ENCODE results near the gene DHH. TPM values are rescaled to one million over a fixed set of nuclear protein-coding genes. Genes with fewer than 3 reads are reported as not detected.

The DHH gene
- total RNA-seq = under 1 TPM; 0.10 to 0.24 TPM

GRCh38 chr12:49094160-49094974, at the start of gene DHH:
TSS of gene DHH (minus strand) at chr12:49094801. CDS start at chr12:49094512, 289 bp downstream.

DNA sequence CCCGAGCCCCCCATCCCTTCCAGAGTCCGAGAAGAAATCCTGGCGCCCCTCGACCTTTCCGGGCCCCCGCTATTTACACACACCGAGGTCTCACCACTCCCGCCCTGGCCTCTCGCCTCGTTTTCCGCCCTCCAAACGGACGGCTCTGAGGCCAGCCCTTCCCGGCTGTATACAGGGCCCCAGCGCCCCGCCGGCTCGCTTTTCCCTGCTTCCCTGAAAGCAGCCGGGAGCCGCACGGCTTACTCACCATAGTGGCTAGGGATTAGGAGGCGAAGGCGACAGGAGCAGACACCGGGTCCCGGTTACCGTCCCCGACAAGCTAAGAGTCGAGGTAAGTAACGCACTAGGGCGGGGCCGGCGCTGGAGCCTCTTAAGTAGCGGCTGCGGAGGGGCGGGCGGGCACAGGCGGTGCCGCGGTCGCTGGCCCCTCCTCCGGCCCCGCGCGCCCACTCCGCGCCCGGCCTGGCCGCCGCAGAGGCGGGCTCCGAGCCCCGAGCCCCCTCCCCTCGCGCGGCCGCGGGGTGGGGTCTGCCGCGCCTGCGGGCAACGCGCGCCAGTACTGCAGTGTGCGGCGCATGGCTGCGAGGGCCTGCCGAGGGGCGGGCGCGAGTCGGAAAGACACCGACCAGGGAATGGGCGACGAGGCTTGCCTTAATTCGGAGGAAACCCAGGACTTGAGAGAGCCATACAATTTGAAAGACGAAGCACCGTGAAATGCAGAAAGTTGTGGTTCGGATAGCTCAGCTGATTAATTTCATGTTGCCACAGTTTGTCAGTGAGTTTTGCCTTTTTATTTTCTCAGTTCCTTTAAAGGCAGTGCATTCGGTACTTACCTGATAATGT, 36.7 kb upstream of the DHH start, which contains the start of gene TUBA1B:
Gene TUBA1B, minus strand, starts transcription at position 345 of the 843 bp plus-strand sequence. Its CDS starts 95 bp downstream, at position 250.

DNA sequence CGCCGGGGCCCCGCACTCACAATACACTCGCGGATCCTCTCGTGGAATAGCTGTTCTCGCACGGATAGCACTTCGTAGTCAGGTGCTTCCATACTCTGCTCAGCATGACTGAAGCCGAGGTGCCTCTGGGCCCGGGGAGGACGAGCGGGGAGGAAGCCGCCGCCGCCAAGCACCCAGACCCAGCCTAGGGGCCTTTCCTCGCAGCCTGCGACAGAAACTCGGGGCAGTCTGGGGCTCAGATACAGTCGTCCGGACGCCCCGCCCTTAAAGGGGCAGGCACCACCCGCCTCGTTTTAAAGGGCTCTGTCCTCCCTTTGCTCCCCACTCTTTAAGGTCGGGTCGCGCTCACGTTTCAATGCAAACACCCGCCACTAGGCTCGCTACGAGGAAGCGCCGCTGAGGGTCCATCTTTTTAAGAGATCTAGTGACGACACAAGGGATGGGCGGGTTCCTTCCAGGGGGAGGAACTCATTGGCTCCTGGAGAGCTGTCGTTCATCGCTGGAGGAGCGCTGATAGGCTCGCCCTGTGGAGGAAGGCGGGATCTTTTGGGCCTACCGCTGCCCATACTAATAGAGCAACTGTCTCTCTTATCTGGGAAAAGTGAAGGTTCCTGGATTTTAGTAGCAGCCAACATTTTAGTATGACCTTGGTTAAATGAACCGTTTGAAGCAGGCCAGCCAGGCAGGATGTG, 16.0 kb upstream of the DHH start, which contains the start of gene LMBR1L:
Gene LMBR1L, minus strand, starts transcription at position 384 of the 692 bp plus-strand sequence. Its CDS starts 292 bp downstream, at position 92.

GRCh38 chr12:49069507-49070346, 24.9 kb downstream of the DHH start, which contains the start of gene RHEBL1:
TSS of gene RHEBL1 (minus strand) at chr12:49069979. CDS start at chr12:49069785, 194 bp downstream.

DNA sequence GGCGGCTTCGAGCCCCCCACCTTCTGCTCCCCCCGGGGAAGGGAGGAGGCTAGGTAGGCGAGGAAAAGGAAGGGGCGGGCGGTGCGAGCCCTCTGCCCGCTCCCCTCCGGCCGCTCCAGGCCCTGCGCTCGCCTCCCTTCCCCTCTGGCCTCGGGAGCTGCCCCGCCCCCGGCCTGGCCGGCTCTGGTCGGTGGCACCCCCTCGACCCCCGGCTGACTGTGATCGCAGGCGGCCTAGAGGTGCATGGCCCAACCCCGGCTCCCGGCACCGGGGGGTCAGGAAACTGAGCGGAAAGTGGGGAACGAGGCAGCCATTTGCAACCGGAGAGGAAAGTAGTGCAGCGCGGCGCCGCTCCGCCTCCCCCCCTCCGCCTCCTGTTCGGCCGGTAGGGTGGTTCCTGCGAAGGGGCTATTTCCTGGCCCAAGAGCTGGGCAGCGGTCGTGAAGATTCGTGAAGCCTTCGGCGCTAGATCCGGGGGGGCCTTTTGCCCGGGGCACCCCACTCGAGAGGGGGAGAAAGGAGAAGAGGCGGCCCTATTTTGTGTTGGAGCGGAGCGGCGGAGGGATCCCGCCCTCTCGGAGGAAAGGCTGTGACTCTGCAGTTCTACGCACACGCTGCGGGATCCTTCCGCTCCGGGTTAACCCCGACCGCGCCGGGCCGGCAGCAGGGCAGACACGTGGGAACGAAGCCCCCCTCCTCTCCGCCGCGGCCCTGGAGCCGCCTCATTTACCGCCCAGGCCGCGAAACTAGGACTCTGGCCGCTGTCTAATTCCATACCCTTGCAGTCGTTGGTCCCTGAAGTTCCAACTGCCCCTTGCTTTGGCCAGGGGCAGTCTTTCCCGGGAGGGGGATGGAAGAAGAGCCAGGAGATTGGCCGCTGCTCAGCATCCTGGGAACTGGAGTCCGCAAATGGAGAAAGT, 34.1 kb downstream of the DHH start, which contains the start of gene KMT2D:
Gene KMT2D, minus strand, starts transcription at position 558 of the 920 bp plus-strand sequence. CDS start 5,470 bp downstream, outside the sequence.

Other genes with a start within 250 kb of the DHH start
- gene DDX23, start 242.6 kb downstream of the DHH start, total RNA-seq = 100 to 1,000 TPM; 117 to 122 TPM
- 1 to 10 TPM; 1.2 to 1.8 TPM for gene RND1, start 228.9 kb downstream of the DHH start, total RNA-seq
- gene FKBP11, start 169.3 kb downstream of the DHH start, total RNA-seq = 10 to 100 TPM; 46.9 TPM
- gene ARF3, start 137.3 kb downstream of the DHH start, total RNA-seq = 100 to 1,000 TPM; 100 to 101 TPM
- gene WNT10B, start 123.1 kb downstream of the DHH start, total RNA-seq = 1 to 10 TPM; 4.6 to 5.2 TPM
- under 1 TPM; 0.72 to 0.73 TPM for gene WNT1, start 116.5 kb downstream of the DHH start, total RNA-seq
- gene DDN, start 95.4 kb downstream of the DHH start, total RNA-seq = under 1 TPM; 0.10 to 0.17 TPM
- 10 to 100 TPM; 60.9 to 61.5 TPM for gene PRKAG1, start 76.0 kb downstream of the DHH start, total RNA-seq
- gene KMT2D, start 34.0 kb downstream of the DHH start, total RNA-seq = 10 to 100 TPM; 94.9 to 98.9 TPM
- 1 to 10 TPM; 6.6 to 8.4 TPM for gene RHEBL1, start 24.8 kb downstream of the DHH start, total RNA-seq
- gene LMBR1L, start 16.0 kb upstream of the DHH start, total RNA-seq = 10 to 100 TPM; 72.5 to 76.4 TPM
- gene TUBA1B, start 36.6 kb upstream of the DHH start, total RNA-seq = 1,000 to 10,000 TPM; 1,312 to 1,402 TPM
- gene TUBA1A, start 94.3 kb upstream of the DHH start, total RNA-seq = 10 to 100 TPM; 79.3 to 80.2 TPM
- gene TUBA1C, start 170.3 kb upstream of the DHH start, total RNA-seq = 100 to 1,000 TPM; 167 to 171 TPM
- gene PRPH, start 200.3 kb upstream of the DHH start, total RNA-seq = not detected
- gene TROAP, start 228.5 kb upstream of the DHH start, total RNA-seq = 10 to 100 TPM; 61.7 to 70.2 TPM
- not detected for gene C1QL4, start 242.4 kb upstream of the DHH start, total RNA-seq